Measurements from ENCODE around the gene ZNF479.
"Not testable (repeated sequence)": the region's sequence is repeated elsewhere in the genome, so short reads cannot be mapped to it uniquely, and the experiment has no call there.

The ZNF479 gene

GRCh38 chr7:57132336-57132735, at the start of gene ZNF479:
Gene ZNF479, minus strand, starts transcription at chr7:57132436. Its CDS starts 112 bp downstream, at chr7:57132324.
- DNase-seq, result not testable (repeated sequence)

GRCh38 chr7:57182031-57182430, 49.8 kb upstream of the ZNF479 start:
- no peak for DNase-seq

DNA sequence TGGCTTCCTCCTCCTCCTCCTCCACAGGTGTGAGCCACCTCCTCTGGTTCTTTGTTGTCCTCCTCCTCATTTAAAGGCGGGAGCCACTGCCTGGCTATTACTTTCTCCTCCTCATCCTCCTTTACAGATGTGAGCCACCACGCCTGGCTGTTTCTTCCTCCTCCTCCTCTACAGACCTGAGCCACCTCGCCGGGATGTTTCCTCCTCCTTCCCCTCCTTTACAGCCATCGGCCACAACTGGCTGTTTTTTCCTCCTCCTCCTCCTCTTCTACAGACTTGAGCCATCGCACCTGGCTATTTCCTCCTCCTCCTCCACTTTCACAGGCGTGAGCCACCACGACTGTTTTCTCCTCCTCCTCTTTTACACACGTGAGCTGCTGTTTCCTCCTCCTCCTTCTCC, 49.0 kb upstream of the ZNF479 start:
- TF ChIP-seq GATA1 (IDR thresholded peaks at IDR 0.05; ENCODE audit: low read depth, low read length) (no peak), POLR2A (IDR thresholded peaks at IDR 0.05; ENCODE audit: low read length) (no peak)
- DNase-seq, result no peak

More at GRCh38 chr7:57182031-57182430, 49.8 kb upstream of the ZNF479 start:
- TF ChIP-seq POLR2A (IDR thresholded peaks at IDR 0.05; ENCODE audit: low read length), result no peak
- TF ChIP-seq GATA1 (IDR thresholded peaks at IDR 0.05; ENCODE audit: low read depth, low read length), result no peak

- TF ChIP-seq POLR2A (IDR thresholded peaks at IDR 0.05; ENCODE audit: low read length) (no peak), GATA1 (IDR thresholded peaks at IDR 0.05; ENCODE audit: low read depth, low read length) (no peak)
- DNase-seq, result no peak
These were observed 47.7 kb upstream of the ZNF479 start for GRCh38 chr7:57179776-57180415.

DNA sequence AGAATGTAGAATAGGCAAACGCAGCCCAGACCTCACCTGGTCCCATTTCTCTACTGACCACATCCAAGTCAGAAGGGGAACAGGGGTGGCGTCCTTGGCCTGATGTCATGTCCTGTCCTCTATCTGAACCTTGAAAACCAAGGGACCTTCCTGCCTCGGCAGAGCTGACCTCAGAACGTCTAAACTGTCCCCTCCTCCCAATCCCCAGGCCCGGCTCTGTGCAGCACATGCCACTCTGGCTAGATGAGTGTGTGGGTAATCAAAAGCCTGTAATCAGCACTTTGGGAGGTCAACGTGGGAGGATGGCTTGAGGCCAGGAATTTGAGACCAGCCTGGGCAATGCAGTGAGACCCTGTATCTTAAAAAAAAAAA, 46.5 kb upstream of the ZNF479 start:
- DNase-seq, result no peak
- TF ChIP-seq POLR2A (IDR thresholded peaks at IDR 0.05; ENCODE audit: low read length), result no peak
- TF ChIP-seq GATA1 (IDR thresholded peaks at IDR 0.05; ENCODE audit: low read depth, low read length), result no peak

GRCh38 chr7:57177856-57178767, 45.9 kb upstream of the ZNF479 start:
- TF ChIP-seq POLR2A (IDR thresholded peaks at IDR 0.05; ENCODE audit: low read length) (no peak), GATA1 (IDR thresholded peaks at IDR 0.05; ENCODE audit: low read depth, low read length) (no peak)

GRCh38 chr7:57176928-57177635, 44.8 kb upstream of the ZNF479 start:
- TF ChIP-seq POLR2A (IDR thresholded peaks at IDR 0.05; ENCODE audit: low read length), result no peak
- no peak for TF ChIP-seq GATA1 (IDR thresholded peaks at IDR 0.05; ENCODE audit: low read depth, low read length)
- no peak for DNase-seq

More at GRCh38 chr7:57177856-57178767, 45.9 kb upstream of the ZNF479 start:
- no peak for DNase-seq

- DNase-seq, result no peak
- TF ChIP-seq POLR2A (IDR thresholded peaks at IDR 0.05; ENCODE audit: low read length) (no peak), GATA1 (IDR thresholded peaks at IDR 0.05; ENCODE audit: low read depth, low read length) (no peak)
These were observed 33.2 kb upstream of the ZNF479 start for GRCh38 chr7:57165285-57165899.

DNA sequence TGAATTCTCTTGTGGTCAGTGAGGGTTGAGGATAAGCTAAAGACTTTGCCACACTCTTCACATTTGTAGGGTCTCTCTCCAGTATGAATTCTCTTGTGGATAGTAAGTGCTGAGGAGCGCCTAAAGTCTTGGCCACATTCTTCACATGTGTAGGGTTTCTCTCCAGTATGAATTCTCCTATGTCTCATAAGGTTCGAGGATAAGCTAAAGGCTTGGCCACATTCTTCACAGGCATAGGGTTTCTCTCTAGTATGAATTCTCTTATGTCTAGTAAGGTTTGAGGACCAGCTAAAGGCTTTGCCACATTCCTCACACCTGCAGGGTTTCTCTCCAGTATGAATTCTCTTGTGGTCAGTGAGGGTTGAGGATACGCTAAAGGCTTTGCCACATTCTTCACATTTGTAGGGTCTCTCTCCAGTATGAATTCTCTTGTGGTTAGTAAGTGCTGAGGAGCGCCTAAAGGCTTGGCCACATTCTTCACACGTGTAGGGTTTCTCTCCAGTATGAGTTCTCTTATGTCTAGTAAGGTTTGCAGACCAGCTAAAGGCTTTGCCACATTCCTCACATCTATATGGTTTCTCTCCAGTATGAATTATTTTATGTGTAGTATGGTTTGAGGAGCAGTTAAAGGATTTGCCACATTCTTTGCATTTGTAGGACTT, 12.0 kb downstream of the ZNF479 start:
- not testable (repeated sequence) for DNase-seq

Measured in erythroblast (primary cell).